Fibroblast of pulmonary artery (primary cell): ENCODE measurements around the gene ABCB11.

Experiments
- DNase-seq: peaks from one replicate; pipeline ENCODE4 v3.0.0-alpha.2; 2010; ENCODE audit warnings: low read depth
- H3K4me3 ChIP-seq: replicated peaks from 2 replicates; pipeline ENCODE4 v1.5.1; 2011; ENCODE audit warnings: low read depth, mild to moderate bottlenecking, control low read depth, low read length, moderate library complexity
- TF ChIP-seq, protein P1 (sequence below): IDR thresholded peaks from 2 replicates; pipeline ENCODE4 v1.5.1; 2011; ENCODE audit warnings: mild to moderate bottlenecking, control low read depth, low read length, inconsistent platforms; ENCODE audit errors: missing control alignments

ABCB11 gene

DNA sequence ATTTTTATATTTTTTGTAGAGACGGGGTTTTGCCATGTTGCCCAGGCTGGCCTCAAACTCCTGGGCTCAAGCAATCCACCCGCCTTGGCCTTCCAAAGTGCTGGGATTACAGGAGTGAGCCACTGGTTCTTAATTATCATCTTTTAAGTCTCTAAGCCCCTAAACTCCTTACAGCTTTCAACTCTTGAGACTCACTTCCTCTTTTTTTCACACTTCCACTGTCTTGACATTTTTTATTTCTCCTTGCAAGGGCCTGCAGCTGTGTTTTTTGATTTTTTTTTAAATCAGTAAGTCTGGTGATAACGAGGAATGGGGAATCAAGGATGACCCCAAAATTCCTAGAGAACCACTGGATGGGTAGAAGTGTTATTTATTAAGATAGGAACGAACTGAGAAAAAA is 8.6 kb upstream of the ABCB11 start:
- no peak for DNase-seq
- TF ChIP-seq, protein P1, sequence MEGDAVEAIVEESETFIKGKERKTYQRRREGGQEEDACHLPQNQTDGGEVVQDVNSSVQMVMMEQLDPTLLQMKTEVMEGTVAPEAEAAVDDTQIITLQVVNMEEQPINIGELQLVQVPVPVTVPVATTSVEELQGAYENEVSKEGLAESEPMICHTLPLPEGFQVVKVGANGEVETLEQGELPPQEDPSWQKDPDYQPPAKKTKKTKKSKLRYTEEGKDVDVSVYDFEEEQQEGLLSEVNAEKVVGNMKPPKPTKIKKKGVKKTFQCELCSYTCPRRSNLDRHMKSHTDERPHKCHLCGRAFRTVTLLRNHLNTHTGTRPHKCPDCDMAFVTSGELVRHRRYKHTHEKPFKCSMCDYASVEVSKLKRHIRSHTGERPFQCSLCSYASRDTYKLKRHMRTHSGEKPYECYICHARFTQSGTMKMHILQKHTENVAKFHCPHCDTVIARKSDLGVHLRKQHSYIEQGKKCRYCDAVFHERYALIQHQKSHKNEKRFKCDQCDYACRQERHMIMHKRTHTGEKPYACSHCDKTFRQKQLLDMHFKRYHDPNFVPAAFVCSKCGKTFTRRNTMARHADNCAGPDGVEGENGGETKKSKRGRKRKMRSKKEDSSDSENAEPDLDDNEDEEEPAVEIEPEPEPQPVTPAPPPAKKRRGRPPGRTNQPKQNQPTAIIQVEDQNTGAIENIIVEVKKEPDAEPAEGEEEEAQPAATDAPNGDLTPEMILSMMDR: no peak
- no peak overlapping the region for H3K4me3 ChIP-seq

DNA sequence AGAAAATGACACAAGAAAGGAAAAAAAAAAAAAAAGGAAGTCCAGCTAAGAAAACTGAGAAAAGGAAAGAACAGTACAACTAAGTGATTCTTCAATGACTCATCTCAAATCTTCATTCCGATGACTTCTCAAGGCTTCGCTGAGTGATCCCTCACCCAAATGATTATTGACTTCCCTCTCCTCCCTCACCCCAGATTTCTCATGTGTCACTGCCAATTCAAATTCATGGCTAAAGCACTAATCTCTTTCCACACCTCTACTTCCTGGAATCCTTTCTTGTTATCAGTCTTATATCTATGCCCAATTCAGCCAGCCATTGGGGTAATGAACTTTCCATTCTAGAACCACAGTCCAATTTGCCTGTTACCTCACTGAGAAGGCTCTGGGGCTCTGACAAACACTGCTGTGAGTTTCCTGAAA is 7.2 kb upstream of the ABCB11 start:
- TF ChIP-seq, protein P1: no peak
- DNase-seq: peak; percentile 60
- no peak overlapping the region for H3K4me3 ChIP-seq

DNA sequence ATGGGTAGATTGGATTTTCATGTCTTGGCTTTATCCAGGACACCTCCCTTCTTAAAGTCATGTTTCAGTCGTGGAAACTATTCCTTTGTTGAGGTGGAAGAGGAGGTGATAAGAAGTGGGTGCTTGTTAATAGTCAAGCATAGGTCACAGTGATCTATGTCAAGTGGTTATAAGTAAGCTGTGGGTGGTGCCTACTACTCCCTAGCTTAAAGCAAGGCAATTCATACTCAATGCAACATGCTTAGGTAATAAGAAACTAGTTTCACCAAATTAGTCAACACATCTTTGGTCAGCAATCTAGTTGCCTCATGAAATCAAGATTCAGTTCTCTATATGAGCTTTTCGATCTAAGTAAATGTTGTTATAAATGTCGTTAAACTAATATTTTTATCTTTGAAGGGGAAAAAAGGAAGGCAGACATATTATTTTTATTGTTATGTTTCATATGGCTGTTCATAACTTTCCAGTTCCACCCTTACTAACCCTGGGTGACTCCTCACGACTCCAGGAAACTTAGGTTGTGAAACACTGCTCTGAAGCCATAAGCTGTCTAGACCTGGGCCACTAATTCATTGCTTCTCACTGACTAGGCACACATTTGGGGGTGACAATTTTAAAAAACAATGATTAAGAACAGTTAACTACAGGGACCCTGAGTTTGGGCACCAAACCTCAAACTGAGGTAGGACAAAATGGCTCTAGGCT is 5.8 kb upstream of the ABCB11 start:
- DNase-seq: no peak
- TF ChIP-seq, protein P1: no peak
- no peak overlapping the region for H3K4me3 ChIP-seq

DNA sequence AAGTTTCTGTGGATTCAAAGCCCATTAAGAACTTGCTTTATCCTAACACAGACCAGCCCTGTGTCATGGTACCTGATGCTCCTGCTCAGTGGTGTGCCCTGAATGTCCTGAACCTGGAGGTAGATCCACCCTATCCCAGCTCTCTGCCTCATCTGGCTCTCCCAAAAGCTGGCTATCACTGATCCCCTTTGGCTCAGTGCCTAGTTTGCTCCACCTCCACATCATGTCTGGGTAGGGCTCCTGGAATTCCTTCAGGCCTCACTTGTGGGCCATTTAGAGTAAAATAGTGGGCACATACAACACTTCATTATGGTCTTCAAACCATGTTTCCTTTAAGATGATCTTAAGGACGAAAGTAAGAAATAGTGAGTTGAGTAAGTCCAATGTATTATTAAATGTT is 4.8 kb upstream of the ABCB11 start:
- H3K4me3 ChIP-seq: no peak overlapping the region
- no peak for DNase-seq
- TF ChIP-seq, protein P1: no peak

DNA sequence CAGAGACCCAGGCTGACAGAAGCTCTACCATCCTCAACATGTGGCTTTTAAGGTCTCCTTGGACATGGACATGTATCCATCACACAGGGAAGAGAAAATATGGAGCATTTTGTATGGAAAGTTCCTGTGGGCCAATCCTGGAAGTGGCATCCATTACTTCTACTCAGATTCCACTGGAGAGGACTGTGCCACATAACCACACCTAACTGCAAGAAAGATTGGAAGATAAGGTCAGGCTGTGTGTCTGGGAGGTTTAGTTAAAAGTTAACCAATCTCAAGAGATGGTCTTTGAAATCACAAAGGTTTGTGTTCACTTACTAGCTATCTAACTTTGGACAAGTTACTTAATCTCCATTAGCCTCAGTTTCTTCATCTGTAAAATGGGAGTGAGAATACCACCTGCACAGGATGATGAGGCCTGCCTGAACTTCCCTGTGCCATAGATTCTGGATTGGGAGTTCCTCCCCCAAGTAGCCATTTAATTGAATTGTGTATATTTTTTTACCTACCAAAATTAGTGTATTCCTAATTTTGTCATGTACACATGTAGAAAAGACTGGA is 3.9 kb upstream of the ABCB11 start:
- H3K4me3 ChIP-seq: no peak overlapping the region
- DNase-seq: no peak
- TF ChIP-seq, protein P1: no peak

DNA sequence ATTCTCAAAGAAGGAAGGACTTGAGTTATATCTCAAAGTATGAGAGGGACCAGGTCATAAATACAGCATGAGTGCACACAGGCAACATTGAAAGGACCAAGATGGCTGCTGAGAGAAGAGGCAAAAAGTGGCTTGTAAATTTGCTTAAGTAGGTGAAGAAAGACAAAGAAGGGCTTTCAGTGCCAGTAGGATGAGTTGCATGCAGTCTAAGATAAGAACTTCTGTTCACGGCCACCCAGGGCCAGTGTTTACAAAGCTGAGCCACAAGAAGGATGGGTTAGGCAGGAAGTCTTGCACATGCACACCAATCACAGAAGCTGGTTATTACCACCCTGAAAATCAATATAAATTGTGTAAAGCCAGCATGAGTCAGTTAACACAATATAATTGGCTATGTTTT is 3.1 kb upstream of the ABCB11 start:
- no peak overlapping the region for H3K4me3 ChIP-seq
- DNase-seq: peak; percentile 37
- TF ChIP-seq, protein P1: no peak

GRCh38 chr2:169029341-169029740 is 1.8 kb downstream of the ABCB11 start:
- H3K4me3 ChIP-seq: no peak overlapping the region
- TF ChIP-seq, protein P1: no peak
- DNase-seq: no peak
